HUES6 (cell line): ENCODE data around the gene SMIM1.

Source experiments
- H3K27ac ChIP-seq: 2 replicates; pipeline ENCODE4 v1.7.0; 2013; ENCODE audit warnings: low read depth, mild to moderate bottlenecking, low read length, inconsistent platforms
- H3K27me3 ChIP-seq: 2 replicates; pipeline ENCODE4 v1.6.1; 2013; ENCODE audit warnings: low read length; ENCODE audit not compliant: control insufficient read depth, insufficient read depth
- H3K36me3 ChIP-seq: 2 replicates; pipeline ENCODE4 v1.6.1; 2013; ENCODE audit warnings: low read length; ENCODE audit not compliant: control insufficient read depth, insufficient read depth
- H3K4me1 ChIP-seq: 2 replicates; pipeline ENCODE4 v1.6.1; 2013; ENCODE audit warnings: low read length; ENCODE audit not compliant: control insufficient read depth, insufficient read depth
- H3K4me3 ChIP-seq: 2 replicates; pipeline ENCODE4 v1.5.1; 2013; ENCODE audit warnings: low read depth, low read length
- H3K9ac ChIP-seq: one replicate; pipeline ENCODE4 v1.6.1; 2013; ENCODE audit warnings: mild to moderate bottlenecking, low read length
- H3K9me3 ChIP-seq: 2 replicates; pipeline ENCODE4 v1.6.1; 2013; ENCODE audit warnings: low read depth, low read length; ENCODE audit not compliant: control insufficient read depth, insufficient read depth

SMIM1 gene

GRCh38 chr1:3740042-3740441 lies 32.5 kb upstream of the SMIM1 start:
- Histone ChIP-seq H3K27ac (no peak overlapping the region), H3K9ac (no peak overlapping the region), H3K36me3 (peaks cover 77% of the 10 kb centered on the region), H3K27me3 (no peaks in the 10 kb centered on the region), H3K9me3 (no peaks in the 10 kb centered on the region), H3K4me1 (peaks cover 6% of the 10 kb centered on the region; the same call in 1 of the 2 replicates), H3K4me3 (no peak overlapping the region)

GRCh38 chr1:3740752-3741151 lies 31.8 kb upstream of the SMIM1 start:
- Histone ChIP-seq H3K36me3 (peaks cover 77% of the 10 kb centered on the region), H3K9ac (no peak overlapping the region), H3K27me3 (no peaks in the 10 kb centered on the region), H3K9me3 (no peaks in the 10 kb centered on the region), H3K27ac (no peak overlapping the region), H3K4me3 (no peak overlapping the region), H3K4me1 (peaks cover 13% of the 10 kb centered on the region)

GRCh38 chr1:3741566-3742438 lies 30.7 kb upstream of the SMIM1 start:
- no peaks in the 10 kb centered on the region for H3K9me3 ChIP-seq
- peaks cover 19% of the 10 kb centered on the region for H3K4me1 ChIP-seq
- no peak overlapping the region for H3K9ac ChIP-seq
- H3K36me3 ChIP-seq = peaks cover 67% of the 10 kb centered on the region
- no peaks in the 10 kb centered on the region for H3K27me3 ChIP-seq
- no peak overlapping the region for H3K27ac ChIP-seq
- no peak overlapping the region for H3K4me3 ChIP-seq

DNA sequence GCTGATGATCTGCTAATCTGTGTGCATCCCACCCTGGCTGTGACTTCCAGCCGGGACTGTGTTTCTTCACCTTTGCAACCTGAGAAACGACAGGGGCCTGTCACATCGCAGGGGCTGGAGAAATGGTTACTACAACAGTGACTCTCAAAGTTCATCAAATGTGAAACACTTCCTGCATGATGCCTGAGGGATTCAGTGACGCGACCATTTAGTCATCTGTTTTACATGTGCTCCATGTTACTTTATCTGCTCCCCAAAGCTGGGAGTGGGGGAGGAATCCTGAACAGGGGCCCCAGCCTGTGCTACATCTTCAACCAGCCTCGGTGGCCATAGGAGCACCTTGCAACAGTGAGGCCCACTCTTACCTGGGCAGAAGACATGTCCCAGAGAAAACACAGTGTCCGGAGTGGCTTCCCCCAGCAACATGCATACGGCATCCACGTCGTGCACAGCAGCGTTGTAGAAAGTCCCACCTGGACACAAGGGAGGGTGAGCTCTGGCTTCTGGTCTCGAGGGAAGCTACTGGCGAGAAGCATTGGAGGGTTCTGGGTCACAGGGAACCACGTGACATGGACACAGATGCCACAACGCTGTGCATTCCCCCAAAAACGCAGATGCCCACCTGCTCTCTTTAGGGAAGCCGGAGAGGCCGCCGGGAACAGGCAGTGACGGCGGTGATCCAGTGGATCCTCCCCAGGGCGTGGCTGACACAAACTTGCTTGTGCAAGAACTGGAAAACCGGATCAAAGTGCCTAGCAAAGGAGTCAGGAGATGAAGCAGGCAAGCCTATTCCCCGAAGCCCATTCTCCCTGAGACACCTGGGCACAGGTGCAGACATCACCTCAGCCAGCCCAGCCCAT lies 29.9 kb upstream of the SMIM1 start:
- H3K9me3 ChIP-seq = no peaks in the 10 kb centered on the region
- no peak overlapping the region for H3K4me3 ChIP-seq
- no peak overlapping the region for H3K27ac ChIP-seq
- H3K9ac ChIP-seq = no peak overlapping the region
- H3K4me1 ChIP-seq = peaks cover 19% of the 10 kb centered on the region
- peaks cover 60% of the 10 kb centered on the region for H3K36me3 ChIP-seq
- H3K27me3 ChIP-seq = no peaks in the 10 kb centered on the region

GRCh38 chr1:3743421-3743820 lies 29.1 kb upstream of the SMIM1 start:
- Histone ChIP-seq H3K4me3 (no peak overlapping the region), H3K27me3 (no peaks in the 10 kb centered on the region), H3K36me3 (peaks cover 53% of the 10 kb centered on the region), H3K9me3 (no peaks in the 10 kb centered on the region), H3K4me1 (peaks cover 19% of the 10 kb centered on the region), H3K9ac (no peak overlapping the region), H3K27ac (no peak overlapping the region)

DNA sequence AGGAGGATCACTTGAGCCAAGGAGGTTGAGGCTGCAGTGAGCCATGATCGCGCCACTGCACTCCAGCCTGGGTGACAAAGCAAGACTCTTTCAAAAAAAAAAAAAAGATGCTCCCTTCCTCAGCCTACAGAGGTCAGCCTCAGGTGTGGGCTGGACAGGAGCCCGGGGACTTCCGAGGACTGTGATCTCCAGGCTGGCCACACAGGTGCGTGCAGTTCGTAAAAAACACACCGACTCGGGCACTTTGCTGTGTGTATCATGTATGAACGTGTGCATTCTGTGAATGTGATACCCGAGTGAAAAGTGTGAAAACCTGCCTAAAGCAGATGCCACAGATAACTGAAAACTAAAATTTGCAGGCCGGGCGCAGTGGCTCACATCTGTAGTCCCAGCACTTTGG lies 28.7 kb upstream of the SMIM1 start:
- no peak overlapping the region for H3K9ac ChIP-seq
- peaks cover 48% of the 10 kb centered on the region for H3K36me3 ChIP-seq
- H3K9me3 ChIP-seq = no peaks in the 10 kb centered on the region
- peaks cover 19% of the 10 kb centered on the region for H3K4me1 ChIP-seq
- no peak overlapping the region for H3K27ac ChIP-seq
- H3K27me3 ChIP-seq = no peaks in the 10 kb centered on the region
- no peak overlapping the region for H3K4me3 ChIP-seq

DNA sequence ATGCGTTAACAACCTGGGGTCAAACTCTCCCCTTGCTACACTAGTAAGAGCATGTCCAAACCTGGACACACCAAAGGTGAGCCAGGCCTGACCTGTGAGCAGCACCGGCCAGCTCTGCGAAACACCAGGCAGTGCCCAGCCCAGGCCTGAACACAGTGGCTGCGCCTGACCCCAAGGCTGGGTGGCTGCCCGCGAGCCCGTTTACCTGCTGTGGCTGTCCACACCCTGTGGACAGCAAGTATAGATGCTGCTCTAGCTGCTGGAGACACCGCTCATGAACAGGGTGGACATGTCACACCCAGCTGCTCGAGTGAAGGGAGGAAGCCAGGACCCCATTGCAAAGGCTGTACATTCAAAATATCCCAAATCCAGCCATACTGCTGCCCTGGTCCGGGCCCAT lies 27.9 kb upstream of the SMIM1 start:
- Histone ChIP-seq H3K36me3 (peaks cover 40% of the 10 kb centered on the region), H3K4me3 (peak overlapping the region; percentile 27; the same call in 1 of the 2 replicates), H3K27me3 (0 out of 2 replicates have a peak, but pooled peaks cover 3% of the 10 kb centered on the region), H3K27ac (no peak overlapping the region), H3K9me3 (no peaks in the 10 kb centered on the region), H3K4me1 (peaks cover 19% of the 10 kb centered on the region), H3K9ac (no peak overlapping the region)

GRCh38 chr1:3745071-3745470 lies 27.5 kb upstream of the SMIM1 start:
- no peak overlapping the region for H3K27ac ChIP-seq
- no peaks in the 10 kb centered on the region for H3K9me3 ChIP-seq
- peaks cover 36% of the 10 kb centered on the region for H3K36me3 ChIP-seq
- H3K4me1 ChIP-seq = peaks cover 19% of the 10 kb centered on the region
- H3K27me3 ChIP-seq = 0 out of 2 replicates have a peak, but pooled peaks cover 3% of the 10 kb centered on the region
- 0 out of 2 replicates have a peak overlapping the region, but pooled peaks have one; percentile 3 for H3K4me3 ChIP-seq
- no peak overlapping the region for H3K9ac ChIP-seq

DNA sequence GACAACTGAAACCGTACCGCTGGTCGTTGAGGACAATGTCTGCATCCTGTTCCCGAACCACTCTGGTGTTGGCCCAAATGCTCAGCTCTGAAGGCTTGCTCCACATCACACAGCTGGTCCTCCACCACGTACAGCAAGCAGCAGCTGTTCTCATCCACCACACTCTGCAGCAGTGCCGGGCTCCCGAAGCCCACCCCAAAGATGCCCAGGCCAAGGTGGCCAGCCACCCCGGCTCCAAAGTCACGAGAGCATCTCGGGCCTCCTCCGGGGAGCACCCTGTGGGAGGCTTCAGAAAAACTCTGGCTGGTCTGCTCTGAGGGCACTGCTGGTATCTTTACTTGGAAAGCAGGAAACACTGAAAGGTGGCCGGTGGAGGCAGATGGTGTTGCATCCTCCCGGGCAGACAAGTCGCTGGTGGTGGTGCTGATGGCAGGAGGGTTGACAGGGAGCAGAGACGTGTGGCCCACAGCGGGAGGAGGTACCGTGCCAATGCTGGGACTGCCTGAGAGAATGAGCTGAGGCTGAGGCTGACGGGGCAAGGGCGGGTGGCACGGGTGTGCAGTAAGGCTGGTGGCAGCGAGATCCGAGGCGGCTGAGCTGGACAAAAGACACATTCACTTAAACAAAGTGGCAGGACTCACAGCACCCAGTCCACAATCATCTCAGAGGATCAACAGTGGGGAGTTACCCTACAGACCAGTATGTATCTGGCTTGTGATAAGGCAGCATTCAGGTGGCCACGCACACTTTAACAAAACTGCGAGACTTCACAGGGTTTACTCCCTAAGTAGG lies 26.8 kb upstream of the SMIM1 start:
- H3K9ac ChIP-seq = peak overlapping the region; percentile 71
- peaks cover 30% of the 10 kb centered on the region for H3K36me3 ChIP-seq
- peaks cover 8% of the 10 kb centered on the region; the same call in 1 of the 2 replicates for H3K27me3 ChIP-seq
- no peaks in the 10 kb centered on the region for H3K9me3 ChIP-seq
- no peak overlapping the region for H3K27ac ChIP-seq
- H3K4me3 ChIP-seq = peak overlapping the region; percentile 62
- H3K4me1 ChIP-seq = peaks cover 19% of the 10 kb centered on the region

DNA sequence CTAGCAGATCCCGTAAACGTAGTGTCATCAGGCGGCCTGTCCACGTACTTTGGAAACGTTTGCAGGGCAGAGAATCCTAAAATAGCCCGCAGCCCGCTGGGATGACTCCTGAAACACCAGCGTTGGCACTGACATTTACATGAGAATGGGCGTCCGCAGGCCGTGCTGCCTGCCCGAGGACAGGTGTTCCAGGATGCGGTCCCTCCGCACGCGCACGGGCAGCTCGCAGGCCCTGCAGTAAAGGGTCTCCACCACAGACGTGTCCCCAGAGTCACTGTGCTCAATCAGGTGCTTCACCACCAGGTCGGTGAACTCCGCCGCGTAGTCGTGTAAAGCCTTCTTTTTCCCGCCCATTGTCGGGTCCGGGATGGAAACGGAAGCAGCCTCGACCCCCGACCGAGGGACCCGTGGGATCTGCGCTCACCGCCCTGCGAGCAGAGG lies 26.1 kb upstream of the SMIM1 start:
- Histone ChIP-seq H3K27ac (0 out of 2 replicates have a peak overlapping the region, but pooled peaks have one; percentile 28), H3K27me3 (peaks cover 13% of the 10 kb centered on the region; the same call in 1 of the 2 replicates), H3K36me3 (peaks cover 24% of the 10 kb centered on the region), H3K4me3 (peak overlapping the region; percentile 62), H3K9ac (peak overlapping the region; percentile 71), H3K4me1 (peaks cover 19% of the 10 kb centered on the region), H3K9me3 (no peaks in the 10 kb centered on the region)
